ENCODE measurements around the gene ADAMTS18. TPM values are rescaled to one million over a fixed set of nuclear protein-coding genes. Genes with fewer than 3 reads are reported as not detected.
"Not testable (repeated sequence)": the region's sequence is repeated elsewhere in the genome, so short reads cannot be mapped to it uniquely, and the experiment has no call there.

ADAMTS18 gene
- total and polyA plus RNA-seq, 2 donors from 2014 or later = 0.06 to 0.60 TPM

GRCh38 chr16:77467821-77468335 lies 33.0 kb upstream of the ADAMTS18 start:
- intact Hi-C loops (cut with DNase I) = no loop called here
- H3K4me3 ChIP-seq (ENCODE audit: low read length in 3 of 3) = no peak overlapping the region
- no peaks in the 10 kb centered on the region for H3K9me3 ChIP-seq (ENCODE audit: control insufficient read depth in 2 of 3, insufficient read depth in 1 of 3, low read length in 3 of 3)
- H3K27ac ChIP-seq (ENCODE audit: low read depth in 2 of 2, low read length in 2 of 2) = no peak overlapping the region
- H3K4me1 ChIP-seq (ENCODE audit: control insufficient read depth in 2 of 3, insufficient read depth in 2 of 3, low read depth in 1 of 3, low read length in 3 of 3) = no peaks in the 10 kb centered on the region
- no peak for FAIRE-seq
- H3K9ac ChIP-seq (ENCODE audit: low read length in 3 of 3) = no peak overlapping the region
- no peaks in the 10 kb centered on the region for H3K36me3 ChIP-seq (ENCODE audit: control insufficient read depth in 2 of 3, insufficient read depth in 3 of 3, low read length in 3 of 3)
- H3K27me3 ChIP-seq (ENCODE audit: control insufficient read depth, insufficient read depth, low read length) = no peaks in the 10 kb centered on the region
- no peak for DNase-seq
- TF ChIP-seq, protein P1, sequence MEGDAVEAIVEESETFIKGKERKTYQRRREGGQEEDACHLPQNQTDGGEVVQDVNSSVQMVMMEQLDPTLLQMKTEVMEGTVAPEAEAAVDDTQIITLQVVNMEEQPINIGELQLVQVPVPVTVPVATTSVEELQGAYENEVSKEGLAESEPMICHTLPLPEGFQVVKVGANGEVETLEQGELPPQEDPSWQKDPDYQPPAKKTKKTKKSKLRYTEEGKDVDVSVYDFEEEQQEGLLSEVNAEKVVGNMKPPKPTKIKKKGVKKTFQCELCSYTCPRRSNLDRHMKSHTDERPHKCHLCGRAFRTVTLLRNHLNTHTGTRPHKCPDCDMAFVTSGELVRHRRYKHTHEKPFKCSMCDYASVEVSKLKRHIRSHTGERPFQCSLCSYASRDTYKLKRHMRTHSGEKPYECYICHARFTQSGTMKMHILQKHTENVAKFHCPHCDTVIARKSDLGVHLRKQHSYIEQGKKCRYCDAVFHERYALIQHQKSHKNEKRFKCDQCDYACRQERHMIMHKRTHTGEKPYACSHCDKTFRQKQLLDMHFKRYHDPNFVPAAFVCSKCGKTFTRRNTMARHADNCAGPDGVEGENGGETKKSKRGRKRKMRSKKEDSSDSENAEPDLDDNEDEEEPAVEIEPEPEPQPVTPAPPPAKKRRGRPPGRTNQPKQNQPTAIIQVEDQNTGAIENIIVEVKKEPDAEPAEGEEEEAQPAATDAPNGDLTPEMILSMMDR (IDR thresholded peaks at IDR 0.05; ENCODE audit: borderline replicate concordance, extremely low read depth, insufficient read depth) = no peak

- H3K9ac ChIP-seq (ENCODE audit: low read length in 3 of 3); H3K4me1 ChIP-seq (ENCODE audit: control insufficient read depth in 2 of 3, insufficient read depth in 2 of 3, low read depth in 1 of 3, low read length in 3 of 3); H3K36me3 ChIP-seq (ENCODE audit: control insufficient read depth in 2 of 3, insufficient read depth in 3 of 3, low read length in 3 of 3); H3K4me3 ChIP-seq (ENCODE audit: low read length in 3 of 3); H3K27ac ChIP-seq (ENCODE audit: low read depth in 2 of 2, low read length in 2 of 2); FAIRE-seq; H3K27me3 ChIP-seq (ENCODE audit: control insufficient read depth, insufficient read depth, low read length); H3K9me3 ChIP-seq (ENCODE audit: control insufficient read depth in 2 of 3, insufficient read depth in 1 of 3, low read length in 3 of 3); DNase-seq; intact Hi-C loops (cut with DNase I): not testable (repeated sequence)
These were observed 28.8 kb upstream of the ADAMTS18 start for GRCh38 chr16:77463659-77464058.

GRCh38 chr16:77462894-77463293 lies 28.1 kb upstream of the ADAMTS18 start:
- TF ChIP-seq, protein P1 (IDR thresholded peaks at IDR 0.05; ENCODE audit: borderline replicate concordance, extremely low read depth, insufficient read depth) = no peak
- H3K9ac ChIP-seq (ENCODE audit: low read length in 3 of 3) = no peak overlapping the region
- no peak overlapping the region for H3K4me3 ChIP-seq (ENCODE audit: low read length in 3 of 3)
- no peaks in the 10 kb centered on the region for H3K4me1 ChIP-seq (ENCODE audit: control insufficient read depth in 2 of 3, insufficient read depth in 2 of 3, low read depth in 1 of 3, low read length in 3 of 3)
- no peaks in the 10 kb centered on the region for H3K9me3 ChIP-seq (ENCODE audit: control insufficient read depth in 2 of 3, insufficient read depth in 1 of 3, low read length in 3 of 3)
- no peak overlapping the region for H3K27ac ChIP-seq (ENCODE audit: low read depth in 2 of 2, low read length in 2 of 2)
- no peaks in the 10 kb centered on the region for H3K36me3 ChIP-seq (ENCODE audit: control insufficient read depth in 2 of 3, insufficient read depth in 3 of 3, low read length in 3 of 3)
- no peaks in the 10 kb centered on the region for H3K27me3 ChIP-seq (ENCODE audit: control insufficient read depth, insufficient read depth, low read length)
- no peak for DNase-seq
- no peak for FAIRE-seq
- intact Hi-C loops (cut with DNase I) = no loop called here

- H3K4me3 ChIP-seq (ENCODE audit: low read length in 3 of 3) = no peak overlapping the region
- TF ChIP-seq, protein P1 (IDR thresholded peaks at IDR 0.05; ENCODE audit: borderline replicate concordance, extremely low read depth, insufficient read depth) = no peak
- H3K9ac ChIP-seq (ENCODE audit: low read length in 3 of 3) = no peak overlapping the region
- H3K9me3 ChIP-seq (ENCODE audit: control insufficient read depth in 2 of 3, insufficient read depth in 1 of 3, low read length in 3 of 3) = no peaks in the 10 kb centered on the region
- no peaks in the 10 kb centered on the region for H3K27me3 ChIP-seq (ENCODE audit: control insufficient read depth, insufficient read depth, low read length)
- FAIRE-seq (no peak), DNase-seq (peak in 2 of 5 donors; percentile 32 to 40)
- intact Hi-C loops (cut with DNase I) = no loop called here
- no peak overlapping the region for H3K27ac ChIP-seq (ENCODE audit: low read depth in 2 of 2, low read length in 2 of 2)
- H3K4me1 ChIP-seq (ENCODE audit: control insufficient read depth in 2 of 3, insufficient read depth in 2 of 3, low read depth in 1 of 3, low read length in 3 of 3) = no peaks in the 10 kb centered on the region
- H3K36me3 ChIP-seq (ENCODE audit: control insufficient read depth in 2 of 3, insufficient read depth in 3 of 3, low read length in 3 of 3) = no peaks in the 10 kb centered on the region
These were observed 24.9 kb upstream of the ADAMTS18 start for GRCh38 chr16:77459534-77460254.

Measured in kidney (tissue), 14 donors.